Colon (tissue), 2 donors: Measurements from ENCODE around the gene RPL41.
"Not testable (repeated sequence)": the region's sequence is repeated elsewhere in the genome, so short reads cannot be mapped to it uniquely, and the experiment has no call there.

Experiments used
- FAIRE-seq: peaks from 2 replicates; lab custom pipeline; 2012; peaks lifted over from hg19 to GRCh38; lab: Jason Lieb, UNC
- donor health status: control.
- donor health status: control.

RPL41 gene

DNA sequence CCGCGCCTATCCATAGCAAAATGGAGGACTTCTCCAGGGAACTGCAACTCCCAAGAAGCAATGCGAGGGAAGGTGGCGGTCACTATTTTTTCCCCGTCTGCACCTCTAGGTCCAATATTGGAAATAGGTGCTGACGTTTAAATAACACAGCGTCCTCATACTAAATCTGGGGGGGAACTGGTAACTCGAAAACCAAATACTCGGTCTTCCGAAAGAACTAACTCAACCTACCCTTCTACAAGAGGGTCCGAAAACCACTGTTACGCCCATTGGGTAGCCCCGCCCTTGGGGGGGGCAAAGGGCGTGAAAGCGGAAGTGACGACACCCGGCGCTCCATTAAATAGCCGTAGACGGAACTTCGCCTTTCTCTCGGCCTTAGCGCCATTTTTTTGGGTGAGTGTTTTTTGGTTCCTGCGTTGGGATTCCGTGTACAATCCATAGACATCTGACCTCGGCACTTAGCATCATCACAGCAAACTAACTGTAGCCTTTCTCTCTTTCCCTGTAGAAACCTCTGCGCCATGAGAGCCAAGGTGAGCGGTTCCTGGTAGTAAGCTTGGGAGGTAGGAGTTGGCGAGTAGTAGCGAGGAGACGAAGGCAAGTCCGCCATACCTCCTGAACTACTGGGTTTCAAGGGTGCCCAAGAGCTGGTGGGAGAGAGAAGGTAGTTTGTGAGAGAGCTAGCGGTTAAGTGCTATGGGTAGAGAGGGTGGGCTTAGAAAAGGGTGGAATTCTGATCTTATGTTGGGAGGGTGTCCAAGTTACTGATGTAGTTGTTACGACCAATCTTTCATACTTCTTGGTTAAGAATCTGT is at the start of gene RPL41:
Gene RPL41, plus strand, starts transcription at position 367 of the 815 bp plus-strand sequence.
- FAIRE-seq = no peak

DNA sequence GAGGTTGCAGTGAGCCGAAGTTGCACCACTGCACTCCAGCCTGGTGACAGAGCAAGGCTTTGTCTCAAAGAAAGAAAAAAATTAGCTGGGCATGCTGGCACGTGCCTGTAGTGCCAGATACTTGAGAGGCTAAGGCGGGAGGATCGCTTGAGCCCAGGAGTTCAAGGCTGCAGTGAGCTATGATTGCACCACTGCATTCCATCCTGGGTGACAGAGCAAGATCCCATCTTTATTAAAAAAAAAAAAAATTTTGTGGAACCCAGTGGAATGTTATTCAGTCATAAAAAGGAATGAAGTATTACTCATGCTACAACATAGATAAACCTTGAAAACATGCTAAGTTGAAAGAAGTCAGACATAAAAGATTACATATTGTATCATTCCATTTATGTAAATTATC is 44.8 kb upstream of the RPL41 start:
- FAIRE-seq = no peak

DNA sequence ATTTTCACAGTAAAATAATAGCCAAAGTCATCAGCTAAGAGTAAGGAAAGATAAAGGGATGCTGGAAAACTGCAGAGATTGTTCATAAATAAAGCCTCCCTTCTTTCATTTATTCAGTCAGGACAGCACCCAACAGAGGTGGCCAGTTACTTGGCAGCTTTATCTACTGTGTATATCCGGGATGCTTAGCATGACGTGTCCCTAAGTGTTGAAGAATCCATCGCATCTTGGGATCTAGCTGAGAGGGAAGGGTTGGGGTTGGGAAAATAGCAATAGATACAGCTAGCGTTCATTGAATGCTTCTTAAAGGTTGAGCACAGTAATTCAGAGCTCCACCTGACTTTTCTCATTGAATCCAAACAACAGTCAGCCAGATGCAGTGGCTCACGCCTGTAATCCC is 42.0 kb upstream of the RPL41 start:
- no peak for FAIRE-seq

DNA sequence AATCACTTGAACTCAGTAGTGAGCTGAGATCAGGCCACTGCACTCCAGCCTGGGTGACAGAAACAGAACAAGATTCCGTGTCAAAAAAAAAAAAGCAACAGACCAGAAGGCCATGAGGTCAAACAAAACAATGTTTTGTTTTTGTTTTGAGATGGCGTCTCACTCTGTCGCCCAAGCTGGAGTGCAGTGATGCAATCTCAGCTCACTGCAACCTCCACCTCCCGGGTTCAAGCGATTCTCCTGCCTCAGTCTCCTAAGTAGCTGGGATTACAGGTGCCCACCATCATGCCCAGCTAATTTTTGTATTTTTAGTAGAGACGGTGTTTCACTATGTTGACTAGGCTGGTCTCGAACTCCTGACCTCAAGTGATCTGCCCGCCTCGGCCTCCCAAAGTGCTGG is 38.5 kb upstream of the RPL41 start:
- FAIRE-seq = not testable (repeated sequence)

DNA sequence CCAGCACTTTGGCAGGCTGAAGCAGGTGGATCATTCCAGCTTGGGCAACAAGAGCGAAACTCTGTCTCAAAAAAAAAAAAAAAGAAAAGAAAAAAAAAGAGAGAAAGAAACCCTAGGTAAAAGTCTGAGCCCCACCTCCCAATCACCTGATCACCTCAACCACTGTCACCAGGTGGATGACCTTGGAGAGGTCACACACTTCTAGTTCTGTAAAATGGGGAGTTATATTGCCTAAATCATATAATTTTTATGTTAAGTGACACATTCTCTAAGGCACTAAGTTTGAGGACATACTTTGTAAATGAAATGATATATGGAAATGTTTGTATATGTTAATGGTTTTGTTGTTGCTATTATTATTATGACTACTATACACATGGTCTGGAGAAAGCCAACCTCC is 38.0 kb upstream of the RPL41 start:
- FAIRE-seq = no peak

DNA sequence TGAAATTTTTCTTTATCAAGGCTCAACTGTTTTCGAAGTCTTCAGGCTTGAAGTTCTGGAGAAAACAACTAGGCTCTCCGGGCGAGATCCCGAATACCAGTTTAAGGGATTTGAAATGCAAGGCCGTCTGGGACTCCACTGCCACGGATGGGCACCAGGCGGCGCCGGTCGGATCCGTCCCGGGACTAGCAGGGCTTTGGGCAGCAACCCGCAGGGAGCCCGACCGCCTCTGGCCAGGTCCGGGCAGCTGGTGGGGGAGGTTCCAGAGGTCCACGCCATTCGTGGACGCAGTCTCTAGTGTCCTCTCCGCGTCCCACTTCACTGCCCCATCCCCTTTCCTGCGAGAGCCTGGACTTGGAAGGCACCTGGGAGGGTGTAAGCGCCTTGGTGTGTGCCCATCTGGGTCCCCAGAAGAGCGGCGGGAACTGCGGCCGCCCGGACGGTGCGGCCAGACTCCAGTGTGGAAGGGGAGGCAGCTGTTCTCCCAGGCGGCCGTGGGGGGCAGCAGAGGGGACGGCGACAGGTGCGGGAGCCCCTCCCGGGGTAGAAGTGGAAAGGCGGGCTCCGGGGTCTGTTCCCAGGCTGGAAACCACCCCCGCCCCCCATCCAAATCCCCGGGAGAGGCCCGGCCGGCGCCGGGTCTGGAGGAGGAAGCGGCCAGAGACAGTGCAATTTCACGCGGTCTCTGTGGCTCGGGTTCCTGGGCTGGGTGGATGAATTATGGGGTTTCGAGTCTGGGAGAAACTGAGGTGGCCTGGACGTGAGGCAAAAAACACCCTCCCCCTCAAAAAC is 37.3 kb upstream of the RPL41 start:
- no peak for FAIRE-seq

GRCh38 chr12:56079723-56080555 is 36.5 kb upstream of the RPL41 start, which contains the start of gene ERBB3:
ERBB3 (plus strand) TSS chr12:56080165; CDS start chr12:56080301, 136 bp downstream.
- no peak for FAIRE-seq

DNA sequence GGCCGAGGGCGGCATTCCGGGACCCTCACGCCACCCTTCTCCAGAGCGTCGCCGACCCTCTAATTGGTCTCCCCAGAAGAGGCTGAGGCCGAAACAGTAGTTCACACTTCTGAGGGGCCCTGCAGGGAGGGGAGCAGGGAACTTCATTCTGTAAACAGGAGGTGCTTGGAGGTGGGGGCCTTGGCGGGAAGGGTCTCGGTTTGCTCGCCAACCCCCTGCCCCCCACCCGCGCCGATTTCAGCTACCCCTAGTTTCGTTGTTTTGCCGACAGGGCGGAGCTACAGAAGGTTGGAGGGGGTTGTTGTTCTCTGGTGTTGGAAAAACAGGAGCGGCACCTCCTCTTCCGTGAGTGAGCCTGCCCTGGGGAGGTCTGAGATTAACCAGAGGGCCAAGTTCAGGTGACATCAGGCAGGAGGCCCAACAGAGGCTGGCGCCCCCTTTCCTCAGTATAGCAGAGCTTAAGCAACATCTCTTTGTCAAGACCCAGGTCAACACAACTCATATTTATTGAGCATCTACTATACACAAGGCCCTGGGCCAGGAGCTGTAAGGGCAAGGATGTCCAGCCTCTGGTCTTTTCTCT is 35.8 kb upstream of the RPL41 start:
- FAIRE-seq = no peak

DNA sequence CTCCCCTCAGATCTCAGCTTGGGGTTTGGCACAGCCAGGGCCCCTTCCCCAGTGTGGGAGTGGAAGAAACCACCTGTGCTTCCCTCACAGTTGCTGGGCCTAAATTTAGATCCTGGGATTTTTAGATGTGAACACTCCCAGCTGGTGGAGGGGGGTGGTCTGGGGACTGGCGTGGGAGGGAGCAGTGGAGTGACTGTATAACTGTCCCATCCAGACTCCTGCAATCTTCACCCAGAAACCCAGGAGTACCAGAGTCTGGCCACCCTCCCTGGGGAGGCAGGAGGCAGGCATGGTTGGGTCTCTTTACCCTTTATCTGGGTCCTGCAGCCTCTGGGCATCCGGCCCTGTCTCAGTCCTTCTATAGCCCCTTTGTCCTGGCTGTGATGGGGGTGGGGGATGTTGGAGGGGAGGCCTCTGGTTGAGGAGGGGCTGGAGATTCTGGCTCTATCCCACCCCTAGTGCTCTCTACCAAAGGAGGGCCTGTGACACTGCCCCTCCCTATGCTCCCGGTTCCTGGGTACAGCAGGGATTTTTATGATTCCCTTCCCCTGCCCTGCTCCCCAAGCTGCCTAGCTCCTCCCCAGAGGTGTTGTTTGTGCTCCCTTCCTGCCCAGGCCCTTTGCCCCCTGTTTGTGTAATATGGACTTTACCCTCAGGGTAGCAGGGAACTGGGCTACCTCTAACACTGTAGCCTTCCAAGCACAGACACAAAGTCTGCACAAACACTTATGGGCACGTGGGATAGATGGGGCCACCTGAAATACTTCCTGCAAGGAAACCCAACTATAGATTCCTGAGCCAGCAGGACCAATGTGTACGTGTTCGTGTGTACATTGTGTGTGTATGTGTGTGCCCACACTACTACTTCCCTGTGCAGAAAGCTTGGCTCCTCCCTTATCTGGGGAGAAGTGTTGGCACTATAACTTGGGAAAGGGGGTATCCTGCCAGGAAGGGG is 34.8 kb upstream of the RPL41 start:
- no peak for FAIRE-seq

DNA sequence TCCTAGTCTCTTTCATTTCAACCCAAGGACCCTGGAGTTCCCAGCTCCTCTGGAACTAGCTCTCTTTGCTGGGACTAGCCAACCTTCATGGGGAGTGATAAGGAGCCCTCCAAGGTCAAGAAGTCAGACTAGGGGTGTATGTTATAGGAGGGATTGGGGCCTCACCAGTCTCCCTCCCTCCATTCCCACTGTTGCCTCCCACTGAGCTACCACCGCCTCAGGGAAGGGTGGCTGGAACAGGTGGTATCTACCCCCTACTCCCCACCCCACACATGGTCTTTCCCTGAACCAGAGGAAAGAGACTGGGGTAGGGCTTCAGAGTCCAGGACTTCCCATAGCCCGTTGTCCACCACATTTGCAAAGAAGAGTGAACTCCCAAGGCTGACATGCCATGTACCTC is 34.1 kb upstream of the RPL41 start:
- FAIRE-seq = no peak

GRCh38 chr12:56082967-56083366 is 33.5 kb upstream of the RPL41 start:
- FAIRE-seq = no peak

DNA sequence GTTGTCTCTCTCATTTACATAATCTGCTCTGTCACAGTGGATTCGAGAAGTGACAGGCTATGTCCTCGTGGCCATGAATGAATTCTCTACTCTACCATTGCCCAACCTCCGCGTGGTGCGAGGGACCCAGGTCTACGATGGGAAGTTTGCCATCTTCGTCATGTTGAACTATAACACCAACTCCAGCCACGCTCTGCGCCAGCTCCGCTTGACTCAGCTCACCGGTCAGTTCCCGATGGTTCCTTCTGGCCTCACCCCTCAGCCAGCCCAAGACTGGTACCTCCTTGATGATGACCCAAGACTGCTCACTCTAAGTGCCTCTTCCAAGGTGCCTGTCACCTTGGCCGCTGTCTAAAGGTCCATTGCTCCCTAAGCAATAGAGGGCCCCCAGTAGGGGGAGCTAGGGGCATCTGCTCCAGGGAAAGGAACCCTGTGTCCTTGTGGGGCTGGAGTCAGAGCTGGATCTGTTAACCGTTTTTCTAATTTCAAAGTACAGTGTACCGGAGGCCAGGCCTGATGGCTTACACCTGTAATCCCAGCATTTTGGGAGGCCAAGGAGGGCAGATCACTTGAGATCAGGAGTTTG is 31.4 kb upstream of the RPL41 start:
- FAIRE-seq = no peak

DNA sequence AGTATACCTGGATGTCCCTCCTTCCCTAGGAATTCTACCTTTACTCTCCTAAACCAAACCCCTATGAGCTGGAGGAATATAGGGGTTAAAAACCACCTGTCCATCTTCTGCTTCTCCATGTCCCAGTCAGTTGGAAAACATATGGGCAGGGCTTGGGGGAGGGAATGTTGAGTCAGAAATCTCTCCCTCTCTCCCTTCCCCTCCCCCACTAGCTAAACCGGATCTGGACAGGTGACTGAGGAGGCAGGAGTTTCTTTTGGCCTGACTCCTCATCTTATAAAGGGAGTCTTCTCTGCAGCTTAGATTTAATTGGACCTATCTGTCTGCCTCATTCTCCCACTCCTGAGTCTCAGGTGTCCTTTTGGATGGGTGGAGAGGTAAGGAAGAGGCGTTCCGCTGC is 30.3 kb upstream of the RPL41 start:
- no peak for FAIRE-seq

DNA sequence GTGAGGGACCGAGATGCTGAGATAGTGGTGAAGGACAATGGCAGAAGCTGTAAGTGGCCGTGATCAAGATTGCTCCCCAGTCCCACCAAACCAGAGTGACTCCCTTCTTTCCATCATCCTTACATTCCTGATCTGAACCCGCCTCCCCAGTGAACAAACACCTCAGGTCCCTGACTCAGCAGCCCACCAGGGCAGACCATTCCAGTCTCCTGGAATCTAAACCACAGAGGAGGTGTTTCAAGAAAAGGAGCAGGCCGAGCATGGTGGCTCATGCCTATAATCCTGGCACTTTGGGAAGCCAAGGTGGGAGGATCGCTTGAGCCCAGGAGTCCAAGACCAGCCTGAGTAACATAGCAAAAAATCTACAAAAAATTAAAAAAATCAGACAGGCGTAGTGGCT is 29.8 kb upstream of the RPL41 start:
- no peak for FAIRE-seq

GRCh38 chr12:56087220-56087619 is 29.2 kb upstream of the RPL41 start:
- FAIRE-seq = no peak

DNA sequence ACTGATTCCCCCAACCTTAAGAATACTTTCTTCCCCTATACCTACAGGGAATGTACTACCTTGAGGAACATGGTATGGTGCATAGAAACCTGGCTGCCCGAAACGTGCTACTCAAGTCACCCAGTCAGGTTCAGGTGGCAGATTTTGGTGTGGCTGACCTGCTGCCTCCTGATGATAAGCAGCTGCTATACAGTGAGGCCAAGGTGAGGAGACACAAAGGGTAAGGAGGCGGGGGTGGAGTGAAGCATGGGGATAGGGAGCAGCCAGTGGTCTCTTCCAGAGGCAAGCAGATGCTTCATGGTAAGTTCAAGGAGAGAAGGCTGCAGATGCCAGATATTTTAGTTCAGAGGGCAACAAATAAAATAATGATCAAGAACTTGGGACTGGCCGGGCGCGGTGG is 18.7 kb upstream of the RPL41 start:
- no peak for FAIRE-seq

GRCh38 chr12:56098592-56098991 is 17.8 kb upstream of the RPL41 start:
- FAIRE-seq = no peak

DNA sequence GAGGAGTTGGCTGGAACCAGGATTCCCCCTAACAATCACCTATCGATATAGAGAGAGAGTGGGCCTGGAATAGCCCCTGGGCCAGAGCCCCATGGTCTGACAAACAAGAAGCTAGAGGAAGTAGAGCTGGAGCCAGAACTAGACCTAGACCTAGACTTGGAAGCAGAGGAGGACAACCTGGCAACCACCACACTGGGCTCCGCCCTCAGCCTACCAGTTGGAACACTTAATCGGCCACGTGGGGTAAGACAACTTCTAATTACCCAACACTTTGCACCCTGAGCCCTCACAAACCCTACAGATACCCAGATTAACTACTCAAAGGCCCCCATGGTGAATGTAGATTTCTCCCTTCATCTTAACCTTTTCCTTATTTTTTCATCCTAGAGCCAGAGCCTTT is 16.6 kb upstream of the RPL41 start:
- no peak for FAIRE-seq

- FAIRE-seq = no peak
Observed at GRCh38 chr12:56101045-56101444, 15.4 kb upstream of the RPL41 start.

DNA sequence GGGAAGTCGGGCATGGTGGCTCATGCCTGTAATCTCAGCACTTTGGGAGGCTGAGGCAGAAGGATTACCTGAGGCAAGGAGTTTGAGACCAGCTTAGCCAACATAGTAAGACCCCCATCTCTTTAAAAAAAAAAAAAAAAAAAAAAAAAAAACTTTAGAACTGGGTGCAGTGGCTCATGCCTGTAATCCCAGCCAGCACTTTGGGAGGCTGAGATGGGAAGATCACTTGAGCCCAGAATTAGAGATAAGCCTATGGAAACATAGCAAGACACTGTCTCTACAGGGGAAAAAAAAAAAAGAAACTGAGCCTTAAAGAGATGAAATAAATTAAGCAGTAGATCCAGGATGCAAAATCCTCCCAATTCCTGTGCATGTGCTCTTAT is 13.8 kb upstream of the RPL41 start:
- FAIRE-seq = no peak
